Testis (tissue), 2 donors: ENCODE measurements around the gene NOVA2.

Experiments
- POLR2A ChIP-seq: fragments of 450-650 bp; IDR thresholded peaks from one replicate; pipeline ENCODE4 v1.6.1; 2017; ENCODE audit warnings: antibody characterized with exemption, mild to moderate bottlenecking, moderate library complexity
- TF ChIP-seq, protein P1 (sequence below), 3 experiments: fragments of 450-650 bp in 2 of 3; fragments of 200-600 bp in 1 of 3; sonication (generic) in 1 of 3; IDR thresholded peaks; one replicate each; pipeline ENCODE4 v1.5.1; 2016 to 2019; ENCODE audit warnings: antibody characterized with exemption in 3 of 3, mild to moderate bottlenecking in 2 of 3, moderate library complexity in 1 of 3

DNA sequence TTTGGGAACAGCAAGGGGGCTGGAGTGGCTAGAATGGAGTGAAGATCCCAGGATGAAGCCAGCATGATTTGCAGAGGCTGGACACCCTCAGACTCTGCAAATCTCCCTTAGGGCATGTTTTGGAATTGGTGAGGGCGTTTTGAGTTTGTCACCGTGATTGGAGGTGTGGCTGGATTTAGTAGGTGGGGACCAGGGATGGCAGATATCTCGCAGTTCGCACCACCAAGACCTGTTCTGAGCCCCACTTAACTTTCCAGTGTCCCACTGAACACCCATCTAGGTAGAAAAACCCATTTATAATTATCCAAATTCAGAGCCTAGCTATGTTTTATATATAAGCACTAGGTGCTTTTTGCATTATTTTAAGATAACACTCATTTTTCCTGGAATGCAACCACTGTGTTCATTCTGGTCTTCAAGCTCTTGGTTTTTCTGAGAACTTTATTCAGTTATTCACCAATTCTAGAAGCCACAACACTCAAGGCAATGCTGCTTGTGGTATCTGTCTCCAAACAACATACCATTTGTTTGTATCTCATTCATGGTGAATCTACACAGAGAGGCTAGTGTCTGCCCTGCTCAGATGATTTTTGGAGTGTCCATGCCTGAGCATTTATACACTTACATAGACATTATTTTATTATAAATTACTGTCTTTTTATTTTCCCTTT, 56.1 kb downstream of the NOVA2 start:
- TF ChIP-seq, protein P1, sequence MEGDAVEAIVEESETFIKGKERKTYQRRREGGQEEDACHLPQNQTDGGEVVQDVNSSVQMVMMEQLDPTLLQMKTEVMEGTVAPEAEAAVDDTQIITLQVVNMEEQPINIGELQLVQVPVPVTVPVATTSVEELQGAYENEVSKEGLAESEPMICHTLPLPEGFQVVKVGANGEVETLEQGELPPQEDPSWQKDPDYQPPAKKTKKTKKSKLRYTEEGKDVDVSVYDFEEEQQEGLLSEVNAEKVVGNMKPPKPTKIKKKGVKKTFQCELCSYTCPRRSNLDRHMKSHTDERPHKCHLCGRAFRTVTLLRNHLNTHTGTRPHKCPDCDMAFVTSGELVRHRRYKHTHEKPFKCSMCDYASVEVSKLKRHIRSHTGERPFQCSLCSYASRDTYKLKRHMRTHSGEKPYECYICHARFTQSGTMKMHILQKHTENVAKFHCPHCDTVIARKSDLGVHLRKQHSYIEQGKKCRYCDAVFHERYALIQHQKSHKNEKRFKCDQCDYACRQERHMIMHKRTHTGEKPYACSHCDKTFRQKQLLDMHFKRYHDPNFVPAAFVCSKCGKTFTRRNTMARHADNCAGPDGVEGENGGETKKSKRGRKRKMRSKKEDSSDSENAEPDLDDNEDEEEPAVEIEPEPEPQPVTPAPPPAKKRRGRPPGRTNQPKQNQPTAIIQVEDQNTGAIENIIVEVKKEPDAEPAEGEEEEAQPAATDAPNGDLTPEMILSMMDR (IDR thresholded peaks at IDR 0.05) = no peak
- no peak for TF ChIP-seq POLR2A
